H7 (cell line): ENCODE results near the gene BAIAP2L2. TPM values are rescaled to one million over a fixed set of nuclear protein-coding genes. Genes with fewer than 3 reads are reported as not detected.
"Not testable (repeated sequence)": the region's sequence is repeated elsewhere in the genome, so short reads cannot be mapped to it uniquely, and the experiment has no call there.

ENCODE experiments used
- DNase-seq: peaks from one replicate; pipeline ENCODE4 v3.0.0; 2012
- H3K27me3 ChIP-seq: 2 replicates; pipeline ENCODE4 v1.6.0; 2011; ENCODE audit warnings: mild to moderate bottlenecking, low read length; ENCODE audit not compliant: control insufficient read depth, insufficient read depth
- H3K36me3 ChIP-seq: replicated peaks from 2 replicates; pipeline ENCODE4 v1.5.1; 2011; ENCODE audit warnings: low read length; ENCODE audit not compliant: control insufficient read depth, insufficient read depth
- H3K4me3 ChIP-seq: 2 replicates; pipeline ENCODE4 v1.5.1; 2011; ENCODE audit warnings: low read depth, mild to moderate bottlenecking, control low read depth, low read length, moderate library complexity; ENCODE audit not compliant: insufficient read depth
- total RNA-seq: library from RNA; depleted of rRNA; stranded (reverse); fragments of >200 nt; shearing (Covaris generic); gene quantifications from 2 replicates; pipeline ENCODE4 v1.2.3, GENCODE V29; 2014; rRNA removed

BAIAP2L2 gene
- total RNA-seq, 1 experiment from 2014 or later, result 1.0 TPM

DNA sequence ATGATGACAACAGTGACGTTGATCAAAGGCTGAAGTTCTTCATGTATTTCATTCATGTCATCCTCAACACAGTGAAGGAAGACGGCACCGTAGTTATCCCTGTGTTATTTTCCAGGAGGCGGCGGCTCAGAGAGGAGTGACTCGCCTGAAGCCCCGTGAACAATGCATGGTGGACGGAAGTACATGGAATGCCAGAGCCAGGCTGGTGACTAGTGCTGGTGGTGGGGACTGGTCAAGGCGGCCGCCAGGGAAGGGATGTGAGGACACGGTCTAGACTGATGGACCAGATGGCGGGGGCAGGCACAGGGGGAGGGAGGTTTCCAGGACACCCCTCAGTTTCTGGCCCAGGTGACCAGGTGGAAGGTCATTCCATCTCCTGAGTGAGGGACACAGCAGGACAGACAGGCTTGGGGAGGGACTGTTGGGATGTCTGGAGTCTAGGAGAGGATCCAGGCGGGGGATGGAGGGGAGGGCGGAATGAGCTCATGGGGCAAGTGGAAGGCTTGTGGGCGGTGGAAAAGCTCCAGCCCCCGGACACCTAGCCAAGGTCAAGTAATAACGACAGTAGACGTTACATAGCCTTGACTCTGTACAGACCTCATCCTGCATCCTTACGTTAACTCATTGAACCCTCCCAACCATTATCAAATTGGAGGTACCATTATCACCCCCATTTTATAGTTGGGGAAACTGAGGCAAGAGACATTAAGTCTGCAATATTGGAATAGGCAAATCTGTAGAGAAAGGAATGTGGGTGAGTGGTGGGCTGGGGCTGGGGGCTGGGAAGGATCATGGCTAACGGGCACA is 69.3 kb downstream of the BAIAP2L2 start:
- H3K4me3 ChIP-seq, result no peak overlapping the region
- H3K27me3 ChIP-seq, result no peaks in the 10 kb centered on the region
- no peaks in the 10 kb centered on the region for H3K36me3 ChIP-seq
- DNase-seq, result no peak

DNA sequence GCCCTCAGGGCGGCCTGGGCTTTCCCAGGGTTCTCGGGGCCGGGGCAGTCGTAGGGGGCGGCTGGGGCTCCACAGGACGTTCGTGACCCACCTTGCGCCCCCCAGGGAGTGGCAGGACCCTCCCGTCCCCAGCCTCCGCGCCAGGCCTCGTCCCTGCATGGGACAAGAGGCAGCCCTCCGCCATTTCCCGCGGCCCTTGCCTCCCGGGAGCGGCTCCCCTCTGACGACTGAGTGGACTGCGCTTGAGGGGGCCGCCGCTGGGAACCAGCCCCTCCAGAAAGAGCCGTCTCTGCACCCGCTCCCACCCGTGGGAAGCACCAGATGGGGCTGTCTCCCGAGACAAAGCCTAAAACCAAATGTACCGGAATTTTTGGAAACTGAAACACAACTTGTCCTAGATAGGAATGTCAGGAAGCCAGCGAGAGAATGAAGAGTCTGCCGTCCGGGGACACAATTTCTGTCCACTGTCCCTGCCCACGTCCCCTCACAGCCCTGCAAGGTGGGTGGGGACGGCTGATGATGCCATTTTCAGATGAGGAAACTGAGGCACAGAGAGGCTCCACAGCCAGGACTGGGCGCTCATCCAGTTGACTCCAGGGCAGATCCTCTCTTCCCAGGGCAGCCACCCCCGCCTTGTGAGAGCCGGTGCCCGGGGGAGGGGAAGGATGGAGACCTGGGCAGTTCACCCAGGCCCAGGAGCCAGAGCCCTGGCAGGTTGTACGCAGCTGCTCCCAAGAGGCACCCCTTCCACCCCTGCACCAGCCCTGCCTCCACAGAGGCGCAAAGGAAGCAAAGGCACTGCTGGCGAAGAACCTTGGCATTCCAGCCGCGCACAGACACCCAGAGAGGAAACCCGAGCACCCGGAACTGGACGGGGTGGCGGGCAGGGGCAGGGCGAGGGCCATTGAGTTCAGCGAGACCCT is 71.3 kb downstream of the BAIAP2L2 start:
- Histone ChIP-seq H3K4me3 (no peak overlapping the region), H3K27me3 (no peaks in the 10 kb centered on the region), H3K36me3 (no peaks in the 10 kb centered on the region)
- DNase-seq, result peak; percentile 65

DNA sequence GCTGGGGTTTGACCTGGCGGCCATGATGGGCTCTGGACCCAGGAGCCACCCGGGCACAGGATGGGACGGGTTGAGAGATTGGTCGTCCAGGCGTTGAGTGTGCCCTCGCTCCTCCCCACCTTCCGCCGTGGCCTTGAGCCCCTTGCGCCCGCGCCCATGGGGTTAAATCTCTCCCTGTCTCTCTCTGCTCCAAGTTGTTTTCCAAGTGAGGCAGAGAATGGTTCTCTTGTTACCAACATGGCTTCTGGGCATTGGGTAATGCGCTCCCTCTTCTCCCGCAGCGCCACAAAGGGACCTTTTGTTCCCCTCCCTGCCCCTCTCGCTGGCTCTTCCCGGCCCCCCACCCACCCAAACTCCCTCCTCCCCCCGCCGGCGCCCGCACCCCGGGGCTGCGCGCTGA is 72.1 kb downstream of the BAIAP2L2 start:
- no peak overlapping the region for H3K4me3 ChIP-seq
- no peaks in the 10 kb centered on the region for H3K27me3 ChIP-seq
- DNase-seq, result no peak
- no peaks in the 10 kb centered on the region for H3K36me3 ChIP-seq

DNA sequence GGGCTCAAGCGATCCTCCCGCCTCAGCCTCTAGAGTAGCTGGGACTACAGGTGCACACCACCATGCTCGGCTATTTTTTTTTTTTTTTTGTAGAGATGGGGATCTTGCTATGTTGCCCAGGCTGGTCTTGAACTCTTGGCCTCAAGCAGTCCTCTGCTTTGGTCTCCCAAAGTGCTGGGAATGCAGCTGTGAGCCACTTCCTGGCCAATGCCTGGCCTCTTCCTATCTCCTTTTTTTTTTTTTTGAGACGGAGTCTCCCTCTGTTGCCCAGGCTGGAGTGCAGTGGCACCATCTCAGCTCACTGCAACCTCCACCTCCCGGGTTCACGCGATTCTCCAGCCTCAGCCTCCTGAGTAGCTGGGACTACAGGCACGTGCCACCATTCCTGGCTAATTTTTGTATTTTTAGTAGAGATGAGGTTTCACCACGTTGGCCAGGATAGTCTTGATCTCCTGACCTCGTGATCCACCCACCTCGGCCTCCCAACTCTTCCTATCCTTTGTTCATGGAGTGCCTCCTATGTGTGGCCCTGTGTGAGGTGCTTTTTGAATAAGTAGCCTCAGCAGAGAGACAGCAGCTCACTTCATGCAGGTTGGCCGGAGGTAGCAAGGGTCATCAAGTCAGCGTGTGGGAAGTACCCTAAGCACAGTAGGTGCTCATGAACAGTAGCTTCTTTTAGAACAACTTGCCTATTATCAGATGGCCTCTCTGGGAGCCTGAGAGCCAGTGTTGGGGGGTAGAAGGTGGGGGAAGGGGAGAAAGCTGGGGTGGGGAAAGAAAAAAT is 72.9 kb downstream of the BAIAP2L2 start:
- H3K4me3 ChIP-seq, DNase-seq, H3K36me3 ChIP-seq, H3K27me3 ChIP-seq: not testable (repeated sequence)

DNA sequence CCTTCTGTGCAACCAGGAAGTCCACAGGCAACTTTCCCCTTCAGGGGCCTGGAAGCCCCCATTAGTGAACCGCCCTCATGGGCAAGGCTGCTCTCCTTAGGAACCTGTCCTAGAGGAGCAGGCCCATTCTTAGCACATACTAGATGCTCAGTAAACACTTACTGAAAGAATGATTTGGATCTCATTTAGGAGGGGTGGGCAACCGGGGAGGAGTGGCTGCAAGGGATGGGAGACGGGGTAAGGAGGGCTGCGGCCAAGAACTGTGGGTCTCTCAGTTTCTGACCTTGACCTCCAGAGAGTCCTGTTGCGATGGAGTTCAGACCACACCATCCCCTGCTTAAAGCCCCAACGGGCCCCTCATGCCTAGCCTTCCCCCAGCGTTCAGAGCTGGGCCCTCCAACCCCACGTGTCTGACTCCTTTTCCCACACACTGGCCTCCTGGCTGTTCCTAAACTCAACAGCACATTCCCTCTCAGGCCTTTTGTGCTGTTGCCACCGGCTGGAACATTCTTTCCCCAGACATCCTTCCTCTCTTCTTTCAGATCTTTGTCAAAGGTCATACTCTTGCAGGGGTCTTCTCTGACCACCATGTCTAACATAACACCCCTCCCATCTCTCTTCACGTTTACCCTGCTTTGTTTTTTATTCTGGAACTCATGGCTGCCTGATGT is 74.0 kb downstream of the BAIAP2L2 start:
- H3K36me3 ChIP-seq, result no peaks in the 10 kb centered on the region
- no peaks in the 10 kb centered on the region for H3K27me3 ChIP-seq
- no peak overlapping the region for H3K4me3 ChIP-seq
- DNase-seq, result no peak

DNA sequence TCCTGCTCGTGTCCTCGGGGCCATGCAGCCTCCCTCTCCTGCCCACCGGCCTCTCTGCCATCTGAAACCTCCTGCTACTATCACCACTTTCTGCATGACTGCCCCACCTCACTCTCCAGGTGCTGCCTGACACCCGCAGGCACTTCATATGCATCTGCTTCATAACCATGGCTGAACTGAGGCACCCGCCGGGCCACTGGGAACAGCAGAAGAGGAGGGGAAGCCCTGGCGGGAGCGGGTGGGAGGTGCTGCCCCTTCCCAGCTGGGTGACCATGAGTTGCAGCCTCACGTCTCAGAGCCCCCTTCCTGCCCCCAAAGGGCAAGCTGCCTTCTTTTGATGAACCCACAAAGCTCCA is 75.0 kb downstream of the BAIAP2L2 start:
- H3K4me3 ChIP-seq, result no peak overlapping the region
- H3K36me3 ChIP-seq, result no peaks in the 10 kb centered on the region
- H3K27me3 ChIP-seq, result no peaks in the 10 kb centered on the region
- peak; percentile 63 for DNase-seq

Other genes starting within 250 kb of the BAIAP2L2 start
- gene MICALL1, start 204.4 kb downstream of the BAIAP2L2 start, total RNA-seq, result 28.2 and 29.8 TPM in 2 replicates
- 0.26 and 0.28 TPM in 2 replicates for gene C22orf23, start 157.1 kb downstream of the BAIAP2L2 start, total RNA-seq
- gene POLR2F, start 157.0 kb downstream of the BAIAP2L2 start, total RNA-seq, result 47.7 and 80.8 TPM in 2 replicates
- 3.5 and 3.7 TPM in 2 replicates for gene SOX10, start 126.1 kb downstream of the BAIAP2L2 start, total RNA-seq
- 19.4 and 20.3 TPM in 2 replicates for gene PICK1, start 53.3 kb downstream of the BAIAP2L2 start, total RNA-seq
- gene SLC16A8, start 26.5 kb downstream of the BAIAP2L2 start, total RNA-seq, result not detected in 2 replicates
- 23.4 and 49.6 TPM in 2 replicates for gene PLA2G6, start 71.1 kb upstream of the BAIAP2L2 start, total RNA-seq
- gene MAFF, start 91.3 kb upstream of the BAIAP2L2 start, total RNA-seq, result 2.6 and 5.3 TPM in 2 replicates
- 44.5 and 46.9 TPM in 2 replicates for gene TMEM184B, start 162.3 kb upstream of the BAIAP2L2 start, total RNA-seq
- 307 and 335 TPM in 2 replicates for gene CSNK1E, start 206.7 kb upstream of the BAIAP2L2 start, total RNA-seq